Mucosa of descending colon (tissue), 3 donors: ENCODE data around the gene RAB6A. TPM values are rescaled to one million over a fixed set of nuclear protein-coding genes. Genes with fewer than 3 reads are reported as not detected.

Experiments used
- ATAC-seq: fragments of 200-7000 bp; cut with Tn5 transposase; one replicate; pipeline ENCODE4 v1.9.1; 2020; ENCODE audit warnings: mild to moderate bottlenecking, moderate library complexity
- DNase-seq, 3 donors: peaks; one replicate each; pipeline ENCODE4 v3.0.0-alpha.2; 2020
- H3K36me3 ChIP-seq: fragments of 200-600 bp; one replicate; pipeline ENCODE4 v1.8.0; 2021; ENCODE audit warnings: low read depth, mild to moderate bottlenecking
- H3K4me1 ChIP-seq: fragments of 200-600 bp; one replicate; pipeline ENCODE4 v1.8.0; 2021; ENCODE audit warnings: low read depth, mild to moderate bottlenecking
- H3K4me3 ChIP-seq: fragments of 200-600 bp; one replicate; pipeline ENCODE4 v1.8.0; 2021; ENCODE audit warnings: mild to moderate bottlenecking
- H3K9me3 ChIP-seq: fragments of 200-600 bp; one replicate; pipeline ENCODE4 v1.8.0; 2021; ENCODE audit warnings: mild to moderate bottlenecking
- CTCF ChIP-seq: fragments of 200-600 bp; IDR thresholded peaks from one replicate; pipeline ENCODE4 v1.8.0; 2022; ENCODE audit warnings: antibody characterized with exemption, mild to moderate bottlenecking
- intact Hi-C, 2 donors: fragments of 100-400 bp; cut with DNase I in 1 of 2; cut with micrococcal nuclease in 1 of 2; formaldehyde crosslinking; loops; one replicate each; pipeline versions ENCODE4 v1.11.0 to v1.11.1; 2022; cut with DNase I, micrococcal nuclease
- total RNA-seq, 3 donors: library from RNA; stranded (reverse); fragmentation: NEBNext Ultra II Directional in 2 of 3; extraction: Animal tissue kit (Norgen Biotek cat#: 25700) in 2 of 3; gene quantifications; one replicate each; pipeline versions ENCODE4 v1.2.1 to v1.2.4, GENCODE V29; 2021 to 2023
- donor health status: DM: no; HTN: no; CAD: no; lungs with moderate emphysema.
- donor health status: DM: no; HTN: no; CAD: no.
- donor health status: DM: no; HTN: yes; CAD: no.

RAB6A gene
- total RNA-seq, 3 donors from 2014 or later, result 138 to 140 (median 139) TPM

GRCh38 chr11:73761403-73761945 lies 600 bp upstream of the RAB6A start:
- intact Hi-C loops, result no loop called here
- H3K9me3 ChIP-seq, result no peaks in the 10 kb centered on the region
- H3K36me3 ChIP-seq, result peaks cover 5% of the 10 kb centered on the region
- peak in 2 of 3 donors; percentile 59 to 65 for DNase-seq
- TF ChIP-seq CTCF, result no peak
- H3K4me1 ChIP-seq, result peaks cover 9% of the 10 kb centered on the region
- peak; percentile 5 for ATAC-seq
- no peak overlapping the region for H3K4me3 ChIP-seq

GRCh38 chr11:73760135-73760678 lies 667 bp downstream of the RAB6A start:
- no peaks in the 10 kb centered on the region for H3K9me3 ChIP-seq
- no peak for TF ChIP-seq CTCF
- intact Hi-C loops, result no loop called here
- peaks cover 5% of the 10 kb centered on the region for H3K36me3 ChIP-seq
- H3K4me1 ChIP-seq, result peaks cover 9% of the 10 kb centered on the region
- ATAC-seq, result peak; percentile 32
- H3K4me3 ChIP-seq, result peak overlapping the region; percentile 99
- peak; percentile 49 to 75 (median 69) for DNase-seq

GRCh38 chr11:73759610-73760134 lies 1.2 kb downstream of the RAB6A start:
- no peak for TF ChIP-seq CTCF
- intact Hi-C loops, result no loop called here
- peaks cover 9% of the 10 kb centered on the region for H3K4me1 ChIP-seq
- H3K4me3 ChIP-seq, result peak overlapping the region; percentile 99
- ATAC-seq (no peak), DNase-seq (no peak)
- peaks cover 5% of the 10 kb centered on the region for H3K36me3 ChIP-seq
- H3K9me3 ChIP-seq, result no peaks in the 10 kb centered on the region

- Histone ChIP-seq H3K4me3 (no peak overlapping the region), H3K36me3 (peaks cover 5% of the 10 kb centered on the region), H3K4me1 (peaks cover 15% of the 10 kb centered on the region), H3K9me3 (no peaks in the 10 kb centered on the region)
- TF ChIP-seq CTCF, result no peak
- intact Hi-C loops, result no loop called here
- ATAC-seq, result no peak
- DNase-seq, result no peak
Observed at GRCh38 chr11:73758451-73758850, 2.4 kb downstream of the RAB6A start.

DNA sequence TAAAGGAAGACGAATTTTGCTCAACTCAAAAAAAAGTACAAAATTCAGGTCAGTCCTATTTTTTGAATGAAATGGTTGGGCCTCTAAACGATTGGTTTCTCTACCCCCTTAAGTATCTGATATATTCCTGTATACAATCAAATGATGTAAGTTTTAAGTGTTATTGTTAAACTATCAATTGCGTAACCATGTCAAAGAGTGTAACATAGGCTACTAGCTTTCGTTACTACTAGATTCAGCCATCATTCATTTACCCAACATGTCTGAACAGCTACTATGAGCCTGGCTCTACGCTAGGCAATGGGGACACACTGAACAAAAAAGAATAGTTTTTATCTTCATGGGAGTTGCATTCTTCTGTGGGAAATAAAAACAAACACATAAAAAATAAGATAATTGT lies 3.3 kb downstream of the RAB6A start:
- H3K4me1 ChIP-seq, result peaks cover 20% of the 10 kb centered on the region
- TF ChIP-seq CTCF, result no peak
- DNase-seq, result no peak
- intact Hi-C loops, result no loop called here
- no peak overlapping the region for H3K4me3 ChIP-seq
- ATAC-seq, result no peak
- H3K36me3 ChIP-seq, result peaks cover 5% of the 10 kb centered on the region
- H3K9me3 ChIP-seq, result no peaks in the 10 kb centered on the region
